Mesothelial cell of epicardium (in vitro differentiated cells): ENCODE data around the gene IGFLR1. TPM values are rescaled to one million over a fixed set of nuclear protein-coding genes. Genes with fewer than 3 reads are reported as not detected.
A peak's percentile ranks its signal among the peaks of the same experiment; 100 is the strongest.

ENCODE experiments used
- DNase-seq, 2 experiments: peaks; one replicate each; pipeline ENCODE4 v3.0.0; 2021; ENCODE audit warnings: low spot score in 2 of 2; ENCODE audit not compliant: unreplicated experiment in 2 of 2
- H3K27ac Mint-ChIP-seq: 2 replicates; pipeline ENCODE4 v1.8.0; 2021; ENCODE audit warnings: mixed read lengths
- H3K27me3 Mint-ChIP-seq: 2 replicates; pipeline ENCODE4 v1.8.0; 2021; ENCODE audit warnings: low read depth, mixed read lengths
- H3K36me3 Mint-ChIP-seq: 2 replicates; pipeline ENCODE4 v1.8.0; 2021; ENCODE audit warnings: mixed read lengths
- H3K4me1 Mint-ChIP-seq: 2 replicates; pipeline ENCODE4 v1.8.0; 2021; ENCODE audit warnings: mixed read lengths
- H3K4me3 Mint-ChIP-seq: 2 replicates; pipeline ENCODE4 v1.8.0; 2021; ENCODE audit warnings: mild to moderate bottlenecking, moderate library complexity, mixed read lengths
- H3K9me3 Mint-ChIP-seq: 2 replicates; pipeline ENCODE4 v1.8.0; 2021; ENCODE audit warnings: mixed read lengths
- total RNA-seq: library from RNA; stranded (reverse); gene quantifications from 3 replicates; pipeline ENCODE4 v1.2.1, GENCODE V29; 2021
- TF ChIP-seq, protein P1 (sequence below): fragments of 200-600 bp; sonication (generic); IDR thresholded peaks from one replicate; pipeline ENCODE4 v1.5.0; 2021; ENCODE audit warnings: antibody characterized with exemption; ENCODE audit not compliant: unreplicated experiment

Gene IGFLR1
- total RNA-seq, 1 donor from 2014 or later = 3.2 TPM

DNA sequence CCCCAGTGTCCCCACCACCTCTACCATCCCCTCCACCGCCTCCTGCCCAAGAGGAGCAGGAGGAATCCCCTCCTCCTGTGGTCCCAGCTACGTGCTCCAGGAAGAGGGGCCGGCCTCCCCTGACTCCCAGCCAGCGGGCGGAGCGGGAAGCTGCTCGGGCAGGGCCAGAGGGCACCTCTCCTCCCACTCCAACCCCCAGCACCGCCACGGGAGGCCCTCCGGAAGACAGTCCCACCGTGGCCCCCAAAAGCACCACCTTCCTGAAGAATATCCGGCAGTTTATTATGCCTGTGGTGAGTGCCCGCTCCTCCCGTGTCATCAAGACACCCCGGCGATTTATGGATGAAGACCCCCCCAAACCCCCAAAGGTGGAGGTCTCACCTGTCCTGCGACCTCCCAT, 21.6 kb downstream of the IGFLR1 start:
- peaks cover 17% of the 10 kb centered on the region for H3K36me3 Mint-ChIP-seq
- TF ChIP-seq, protein P1, sequence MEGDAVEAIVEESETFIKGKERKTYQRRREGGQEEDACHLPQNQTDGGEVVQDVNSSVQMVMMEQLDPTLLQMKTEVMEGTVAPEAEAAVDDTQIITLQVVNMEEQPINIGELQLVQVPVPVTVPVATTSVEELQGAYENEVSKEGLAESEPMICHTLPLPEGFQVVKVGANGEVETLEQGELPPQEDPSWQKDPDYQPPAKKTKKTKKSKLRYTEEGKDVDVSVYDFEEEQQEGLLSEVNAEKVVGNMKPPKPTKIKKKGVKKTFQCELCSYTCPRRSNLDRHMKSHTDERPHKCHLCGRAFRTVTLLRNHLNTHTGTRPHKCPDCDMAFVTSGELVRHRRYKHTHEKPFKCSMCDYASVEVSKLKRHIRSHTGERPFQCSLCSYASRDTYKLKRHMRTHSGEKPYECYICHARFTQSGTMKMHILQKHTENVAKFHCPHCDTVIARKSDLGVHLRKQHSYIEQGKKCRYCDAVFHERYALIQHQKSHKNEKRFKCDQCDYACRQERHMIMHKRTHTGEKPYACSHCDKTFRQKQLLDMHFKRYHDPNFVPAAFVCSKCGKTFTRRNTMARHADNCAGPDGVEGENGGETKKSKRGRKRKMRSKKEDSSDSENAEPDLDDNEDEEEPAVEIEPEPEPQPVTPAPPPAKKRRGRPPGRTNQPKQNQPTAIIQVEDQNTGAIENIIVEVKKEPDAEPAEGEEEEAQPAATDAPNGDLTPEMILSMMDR = no peak

DNA sequence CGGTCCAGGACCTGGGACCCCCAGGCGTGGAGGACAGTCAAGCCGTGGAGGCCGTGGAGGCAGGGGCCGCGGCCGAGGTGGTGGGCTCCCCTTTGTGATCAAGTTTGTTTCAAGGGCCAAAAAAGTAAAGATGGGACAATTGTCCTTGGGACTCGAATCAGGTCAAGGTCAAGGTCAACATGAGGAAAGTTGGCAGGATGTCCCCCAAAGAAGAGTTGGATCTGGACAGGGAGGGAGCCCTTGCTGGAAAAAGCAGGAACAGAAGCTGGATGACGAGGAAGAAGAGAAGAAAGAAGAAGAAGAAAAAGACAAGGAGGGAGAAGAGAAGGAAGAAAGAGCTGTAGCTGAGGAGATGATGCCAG, 22.1 kb downstream of the IGFLR1 start:
- Mint-ChIP-seq H3K4me1 (peaks cover 21% of the 10 kb centered on the region), H3K27ac (no peak overlapping the region), H3K9me3 (no peaks in the 10 kb centered on the region), H3K27me3 (no peaks in the 10 kb centered on the region), H3K36me3 (peaks cover 13% of the 10 kb centered on the region), H3K4me3 (peak overlapping the region; percentile 18)
- no peak for DNase-seq
- TF ChIP-seq, protein P1 = no peak

More for the DNA sequence above, 21.6 kb downstream of the IGFLR1 start:
- no peaks in the 10 kb centered on the region for H3K9me3 Mint-ChIP-seq
- H3K4me3 Mint-ChIP-seq = no peak overlapping the region
- H3K4me1 Mint-ChIP-seq = peaks cover 20% of the 10 kb centered on the region
- no peak for DNase-seq
- H3K27me3 Mint-ChIP-seq = no peaks in the 10 kb centered on the region
- no peak overlapping the region for H3K27ac Mint-ChIP-seq

DNA sequence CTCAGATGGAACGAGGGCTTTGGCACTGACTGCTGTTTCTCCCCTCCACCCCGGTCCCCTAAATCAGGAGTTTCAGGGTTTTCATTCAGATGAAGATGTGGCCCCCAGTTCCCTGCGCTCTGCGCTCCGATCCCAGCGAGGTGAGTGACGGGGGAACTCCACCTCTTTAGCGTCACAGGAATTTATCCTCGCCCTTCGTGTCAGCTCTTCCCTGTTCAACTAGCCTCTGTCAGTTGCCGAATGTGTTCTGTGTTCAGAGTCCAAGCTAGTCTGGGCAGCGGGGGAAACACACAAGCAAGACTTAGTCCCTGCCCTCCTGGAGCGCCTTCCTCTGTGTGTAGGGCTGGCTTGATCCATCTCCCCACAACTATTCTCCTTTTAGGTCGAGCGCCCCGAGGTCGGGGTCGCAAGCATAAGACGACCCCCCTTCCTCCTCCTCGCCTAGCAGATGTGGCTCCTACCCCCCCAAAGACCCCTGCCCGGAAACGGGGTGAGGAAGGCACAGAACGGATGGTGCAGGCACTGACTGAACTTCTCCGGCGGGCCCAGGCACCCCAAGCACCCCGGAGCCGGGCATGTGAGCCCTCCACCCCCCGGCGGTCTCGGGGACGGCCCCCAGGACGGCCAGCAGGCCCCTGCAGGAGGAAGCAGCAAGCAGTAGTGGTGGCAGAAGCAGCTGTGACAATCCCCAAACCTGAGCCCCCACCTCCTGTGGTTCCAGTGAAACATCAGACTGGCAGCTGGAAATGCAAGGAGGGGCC, 22.7 kb downstream of the IGFLR1 start:
- Mint-ChIP-seq H3K4me3 (peak overlapping the region; percentile 86), H3K9me3 (no peaks in the 10 kb centered on the region), H3K4me1 (peaks cover 24% of the 10 kb centered on the region), H3K27me3 (no peaks in the 10 kb centered on the region), H3K27ac (peak overlapping the region; percentile 93), H3K36me3 (peaks cover 10% of the 10 kb centered on the region)
- DNase-seq = no peak
- TF ChIP-seq, protein P1 = no peak

- Mint-ChIP-seq H3K4me3 (peak overlapping the region; percentile 86), H3K27me3 (no peaks in the 10 kb centered on the region), H3K4me1 (peaks cover 24% of the 10 kb centered on the region), H3K36me3 (peaks cover 7% of the 10 kb centered on the region), H3K9me3 (no peaks in the 10 kb centered on the region), H3K27ac (peak overlapping the region; percentile 93)
- TF ChIP-seq, protein P1 = no peak
- peak in 1 of 2 experiments; percentile 59 for DNase-seq
These were observed 23.8 kb downstream of the IGFLR1 start for GRCh38 chr19:35718345-35719041.

GRCh38 chr19:35717665-35718344, 24.4 kb downstream of the IGFLR1 start, which contains the start of gene KMT2B:
TSS of gene KMT2B (plus strand) at chr19:35718003. CDS start at chr19:35718019, 16 bp downstream.
- H3K27ac Mint-ChIP-seq = peak within 1 kb of the TSS; percentile 93
- TF ChIP-seq, protein P1 = no peak
- H3K27me3 Mint-ChIP-seq = no peaks in the 10 kb centered on the region
- no peaks in the 10 kb centered on the region for H3K9me3 Mint-ChIP-seq
- peak within 1 kb of the TSS; percentile 86 for H3K4me3 Mint-ChIP-seq
- peaks cover 6% of the 10 kb centered on the region for H3K36me3 Mint-ChIP-seq
- peak; percentile 90 to 93 for DNase-seq
- H3K4me1 Mint-ChIP-seq = peaks cover 24% of the 10 kb centered on the region
